ENCODE measurements around the gene ABI3. TPM values are rescaled to one million over a fixed set of nuclear protein-coding genes. Genes with fewer than 3 reads are reported as not detected.

ABI3 gene
- total and polyA plus RNA-seq, 9 of the 15 experiments (the other 6 are each of a cell fraction or from before 2014, with no cell fraction given), result not detected

GRCh38 chr17:49247944-49248343 lies 37.4 kb downstream of the ABI3 start (continued):
- TF ChIP-seq CHD7 (IDR thresholded peaks at IDR 0.05; ENCODE audit: low read depth, low read length), result no peak
- TF ChIP-seq SMAD4 (CRISPR knock-in tag; conservative IDR thresholded peaks at IDR 0.05), result no peak
- no peak for TF ChIP-seq NBN (IDR thresholded peaks at IDR 0.05; ENCODE audit: low read depth)
- no peak for TF ChIP-seq GMEB1 (CRISPR knock-in tag; IDR thresholded peaks at IDR 0.05)
- TF ChIP-seq BMI1 (IDR thresholded peaks at IDR 0.05; ENCODE audit: low read length), result no peak
- TF ChIP-seq TEAD1 (CRISPR knock-in tag; IDR thresholded peaks at IDR 0.05), result no peak
- no peak for TF ChIP-seq HDGF (IDR thresholded peaks at IDR 0.05)
- no peak for TF ChIP-seq MCM3 (IDR thresholded peaks at IDR 0.05)
- no peak for TF ChIP-seq ZBTB33 (CRISPR knock-in tag; IDR thresholded peaks at IDR 0.05)

Measured in K562 (cell line).